NCI-H2171 (cell line): Measurements from ENCODE around the gene RAB11FIP4.

Experiments
- DNase-seq: peaks from one replicate; lab custom pipeline; 2025; lab: John Stamatoyannopoulos, UW

RAB11FIP4 gene

DNA sequence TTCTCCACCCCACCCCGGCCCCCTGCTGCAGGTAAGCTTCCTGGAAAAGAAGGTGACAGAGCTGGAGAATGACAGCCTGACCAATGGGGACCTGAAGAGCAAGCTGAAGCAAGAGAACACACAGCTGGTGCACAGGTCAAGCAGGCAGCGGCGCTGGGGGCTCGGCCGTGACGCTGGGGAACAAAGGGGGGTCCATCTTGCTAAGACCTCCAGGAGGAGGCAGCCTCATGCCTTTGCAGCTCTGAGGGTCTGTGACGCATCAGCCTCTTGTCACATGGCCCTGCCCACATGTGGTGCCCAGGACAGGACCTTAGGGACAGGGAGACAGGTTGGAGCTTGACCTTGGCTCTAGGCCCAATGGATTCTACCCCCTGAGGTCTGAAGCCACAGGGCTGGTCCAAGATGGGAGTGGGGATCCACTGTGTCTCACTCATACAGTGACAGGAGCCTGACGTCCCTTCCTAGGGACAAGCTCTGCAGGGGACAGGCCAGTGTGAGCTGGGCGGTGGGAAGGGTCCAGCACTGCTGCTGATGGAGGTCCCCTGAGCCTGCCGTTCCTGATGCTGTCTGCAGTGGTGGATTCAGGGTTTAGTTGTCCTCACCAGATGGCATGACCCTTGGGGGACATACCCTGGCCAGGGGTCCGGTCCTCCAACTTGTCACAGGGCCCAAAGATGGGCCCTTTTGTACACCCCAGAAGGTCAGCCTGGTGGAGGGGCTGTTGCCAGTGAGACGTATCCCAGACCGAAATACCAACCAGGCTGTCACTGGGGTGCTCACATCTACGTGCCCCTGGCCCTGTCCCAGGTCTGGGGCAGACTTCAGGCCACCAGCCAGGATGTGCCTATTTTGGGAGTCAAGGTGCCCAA lies 132.6 kb downstream of the RAB11FIP4 start:
- no peak for DNase-seq

DNA sequence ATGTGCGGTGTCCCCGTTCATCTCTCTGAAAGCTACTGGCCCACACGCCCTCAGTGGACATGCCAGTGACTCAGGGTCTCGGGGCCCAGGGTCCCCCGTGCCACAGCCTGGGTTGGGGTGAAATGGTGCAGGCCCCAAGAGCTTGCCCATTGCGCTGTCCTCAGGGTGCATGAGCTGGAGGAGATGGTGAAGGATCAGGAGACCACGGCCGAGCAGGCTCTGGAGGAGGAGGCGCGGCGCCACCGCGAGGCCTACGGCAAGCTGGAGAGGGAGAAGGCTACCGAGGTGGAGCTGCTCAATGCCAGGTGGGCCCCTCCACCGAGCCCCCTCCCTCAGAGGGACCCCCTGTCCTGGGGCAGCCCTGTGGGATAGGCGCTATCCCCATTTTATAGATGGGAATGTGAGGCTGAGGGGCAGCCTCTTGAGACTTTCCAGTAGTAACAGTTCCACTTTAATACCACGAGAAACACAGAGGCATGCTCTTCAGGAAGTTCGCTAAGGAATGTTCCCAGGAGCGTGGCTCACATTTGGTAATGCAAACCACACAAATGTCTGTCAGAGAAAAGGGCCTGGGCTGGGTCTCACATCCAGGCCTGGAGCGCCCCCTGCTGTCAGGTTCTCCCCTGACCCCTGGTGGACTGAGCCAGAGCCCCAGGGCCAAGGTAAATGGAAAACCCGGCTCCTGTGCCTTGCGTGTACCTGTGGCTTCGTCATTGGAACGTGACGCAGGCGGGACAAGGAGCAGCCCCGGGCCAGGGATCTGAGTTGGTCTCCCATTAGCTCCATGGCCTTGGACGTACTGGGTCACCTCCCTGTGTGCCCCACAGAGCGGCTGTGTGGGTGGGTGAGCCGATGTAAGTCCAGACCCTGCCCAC lies 133.7 kb downstream of the RAB11FIP4 start:
- DNase-seq: peak; percentile 60

DNA sequence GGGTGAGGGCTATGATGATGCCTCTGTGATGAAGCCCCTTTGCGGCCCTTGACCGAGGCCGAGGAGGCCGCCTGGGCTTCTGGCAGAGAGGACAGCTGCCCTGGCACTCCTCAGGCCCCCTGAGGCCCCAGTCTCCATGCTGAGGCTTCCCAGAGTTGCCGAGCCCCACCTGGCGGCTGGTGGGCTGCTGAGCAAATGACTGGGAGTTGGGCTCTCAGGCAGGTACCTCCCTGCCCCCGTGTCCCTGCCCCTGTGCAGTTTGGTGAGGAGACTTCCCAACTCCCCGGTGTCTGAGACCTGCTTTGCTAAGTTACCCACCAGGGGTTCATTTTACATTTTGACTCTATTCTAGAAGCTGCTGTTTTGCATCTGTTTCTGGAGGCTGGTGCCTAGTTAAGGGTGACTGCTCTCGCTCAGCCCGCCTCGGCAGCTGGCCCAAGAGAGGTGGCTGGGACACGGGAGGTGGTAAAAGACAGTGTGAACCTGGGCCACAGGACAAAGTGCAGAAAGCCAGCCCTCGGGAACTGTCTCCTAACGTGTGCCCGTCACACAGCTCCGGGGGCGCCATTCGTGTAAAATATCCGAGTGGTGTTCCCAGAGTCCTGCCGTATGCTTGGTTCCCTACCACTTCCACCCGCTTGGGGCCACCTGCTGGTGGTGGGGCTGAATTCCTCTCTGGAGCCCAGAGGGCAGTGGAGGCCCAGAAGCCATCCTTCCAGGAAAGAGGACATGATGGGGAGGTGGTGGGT lies 134.5 kb downstream of the RAB11FIP4 start:
- no peak for DNase-seq

- no peak for DNase-seq
Measured at GRCh38 chr17:31527606-31528005, 136.1 kb downstream of the RAB11FIP4 start.

- DNase-seq: no peak
Measured at GRCh38 chr17:31528291-31528874, 136.9 kb downstream of the RAB11FIP4 start.

DNA sequence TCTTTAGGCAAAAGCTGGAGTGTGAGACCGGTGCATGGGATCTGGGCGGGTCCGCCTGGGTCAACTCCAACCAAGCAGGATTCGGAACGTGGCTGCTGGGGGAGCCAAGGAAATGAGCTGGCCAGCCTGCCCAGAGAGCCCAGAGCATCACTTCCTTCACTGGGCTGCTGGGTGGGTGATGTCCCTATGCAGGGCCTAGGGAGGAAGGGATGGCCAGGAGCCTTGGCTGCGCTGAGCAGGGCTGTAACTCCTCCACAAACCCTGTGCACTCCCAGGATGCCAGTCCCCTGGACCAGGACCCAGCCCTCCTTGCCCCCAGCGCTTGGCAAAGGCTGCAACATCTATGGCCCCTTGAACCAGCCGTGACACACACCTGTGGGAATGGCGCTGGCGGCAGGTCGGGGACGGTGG lies 138.4 kb downstream of the RAB11FIP4 start:
- no peak for DNase-seq

DNA sequence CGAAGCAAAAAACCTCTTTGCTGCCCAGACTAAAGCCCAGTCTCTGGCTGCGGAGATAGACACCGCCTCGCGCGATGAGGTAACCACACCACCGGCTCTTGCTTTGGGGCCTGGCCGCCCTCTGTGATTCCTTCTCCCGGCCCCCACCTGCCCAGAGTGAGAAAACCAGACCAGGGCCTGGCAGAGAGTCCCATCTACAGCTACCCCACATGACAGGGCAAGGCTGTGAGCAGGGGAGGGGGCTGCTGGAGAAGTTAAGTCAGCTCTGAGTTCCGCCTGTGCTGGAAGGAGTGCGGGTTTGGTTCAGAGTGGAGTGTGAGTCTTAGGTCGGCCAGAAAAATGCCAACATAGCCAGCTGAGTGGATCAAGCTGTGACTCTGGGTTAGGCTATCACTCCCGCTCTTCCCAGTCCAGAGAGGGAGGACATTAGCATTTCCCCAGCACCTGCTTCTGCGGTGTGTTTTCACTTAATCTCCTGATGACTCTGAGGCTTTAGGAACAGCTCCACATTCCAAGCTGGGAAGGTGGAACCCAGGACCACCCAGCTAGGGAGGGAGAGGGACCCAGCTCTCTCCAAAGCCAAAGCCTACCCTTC lies 139.0 kb downstream of the RAB11FIP4 start:
- DNase-seq: no peak

DNA sequence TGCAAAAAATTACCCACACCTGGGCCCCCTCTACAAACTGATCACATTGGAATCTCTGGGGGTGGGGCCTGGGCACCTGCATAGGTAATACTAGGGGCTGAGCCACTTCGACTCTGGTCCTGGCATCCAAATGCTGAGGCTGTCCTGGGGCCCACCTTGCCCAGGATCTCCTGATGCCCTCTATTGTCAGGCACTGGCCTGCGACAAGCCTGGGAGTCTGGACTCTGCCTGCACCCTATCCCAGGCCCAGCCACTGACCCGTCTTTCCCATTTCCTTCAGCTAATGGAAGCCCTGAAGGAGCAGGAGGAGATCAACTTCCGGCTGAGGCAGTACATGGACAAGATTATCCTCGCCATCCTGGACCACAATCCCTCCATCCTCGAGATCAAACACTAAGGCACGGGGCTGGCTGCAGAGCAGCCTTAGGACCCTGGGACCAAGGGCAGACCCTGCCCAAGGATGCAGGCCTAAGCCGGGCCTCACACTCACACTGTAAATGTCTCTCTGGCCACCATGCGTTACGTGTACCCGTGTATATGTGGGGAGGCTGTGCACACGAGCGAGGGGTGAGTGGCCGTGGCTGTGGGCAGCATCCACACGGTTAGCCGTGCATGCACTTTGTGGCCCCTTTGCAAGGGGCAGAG lies 140.0 kb downstream of the RAB11FIP4 start:
- DNase-seq: no peak

- DNase-seq: peak; percentile 35
Measured at GRCh38 chr17:31532081-31532480, 140.6 kb downstream of the RAB11FIP4 start.

DNA sequence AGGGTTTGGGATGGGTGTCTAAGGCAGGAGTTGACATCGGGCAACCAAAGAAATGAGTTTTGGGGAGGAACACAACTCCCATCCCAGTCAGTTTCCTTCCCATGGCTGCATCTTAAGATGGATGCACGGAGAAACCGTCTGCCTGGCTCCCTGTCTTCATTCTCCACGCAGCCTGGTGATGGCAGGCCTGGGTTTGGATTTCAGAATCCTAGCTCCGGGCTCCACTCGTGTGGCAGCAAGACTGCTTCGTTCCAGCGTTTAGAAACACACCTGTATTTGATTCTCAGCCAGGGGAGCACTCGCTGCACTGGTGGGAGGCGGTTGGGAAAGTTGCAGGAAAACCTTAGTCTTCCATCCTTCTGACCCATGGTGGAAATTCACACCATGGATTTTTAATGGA lies 141.1 kb downstream of the RAB11FIP4 start:
- DNase-seq: no peak

DNA sequence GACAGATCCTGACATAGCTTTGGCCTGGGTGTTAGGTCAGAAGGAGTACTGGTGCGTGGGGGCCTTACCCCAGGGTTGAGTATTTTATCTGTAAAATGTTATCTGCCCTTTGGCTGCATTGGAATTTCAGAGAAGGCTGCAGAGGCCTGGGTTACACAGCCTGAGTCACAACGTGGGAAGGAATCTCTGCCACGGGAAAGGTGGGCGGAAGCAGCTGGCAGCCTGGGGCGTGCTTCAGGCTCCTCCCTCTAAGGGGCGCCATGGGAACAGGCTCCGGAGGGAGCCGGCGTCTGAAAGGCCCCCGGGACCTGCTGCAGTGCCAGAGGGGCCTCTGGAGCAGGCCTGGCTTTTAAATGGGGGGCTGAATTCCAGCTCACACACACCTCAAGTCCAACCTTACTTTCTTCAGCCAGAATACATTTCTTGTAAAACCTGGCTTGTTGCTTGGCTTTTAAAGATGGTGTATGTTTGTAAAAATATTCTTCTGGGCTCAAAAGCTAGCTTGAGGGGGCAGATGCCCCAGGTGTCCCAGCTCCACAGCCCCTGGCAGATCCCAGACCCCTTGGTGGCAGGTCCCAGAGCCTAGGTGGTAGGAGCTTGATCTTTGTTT lies 142.2 kb downstream of the RAB11FIP4 start:
- DNase-seq: peak; percentile 19

GRCh38 chr17:31534223-31534888 lies 142.9 kb downstream of the RAB11FIP4 start:
- no peak for DNase-seq

GRCh38 chr17:31535581-31535981 lies 144.1 kb downstream of the RAB11FIP4 start:
- peak; percentile 62 for DNase-seq

- no peak for DNase-seq
Measured at GRCh38 chr17:31536451-31536850, 145.0 kb downstream of the RAB11FIP4 start.

GRCh38 chr17:31537565-31538011 lies 146.1 kb downstream of the RAB11FIP4 start:
- no peak for DNase-seq

DNA sequence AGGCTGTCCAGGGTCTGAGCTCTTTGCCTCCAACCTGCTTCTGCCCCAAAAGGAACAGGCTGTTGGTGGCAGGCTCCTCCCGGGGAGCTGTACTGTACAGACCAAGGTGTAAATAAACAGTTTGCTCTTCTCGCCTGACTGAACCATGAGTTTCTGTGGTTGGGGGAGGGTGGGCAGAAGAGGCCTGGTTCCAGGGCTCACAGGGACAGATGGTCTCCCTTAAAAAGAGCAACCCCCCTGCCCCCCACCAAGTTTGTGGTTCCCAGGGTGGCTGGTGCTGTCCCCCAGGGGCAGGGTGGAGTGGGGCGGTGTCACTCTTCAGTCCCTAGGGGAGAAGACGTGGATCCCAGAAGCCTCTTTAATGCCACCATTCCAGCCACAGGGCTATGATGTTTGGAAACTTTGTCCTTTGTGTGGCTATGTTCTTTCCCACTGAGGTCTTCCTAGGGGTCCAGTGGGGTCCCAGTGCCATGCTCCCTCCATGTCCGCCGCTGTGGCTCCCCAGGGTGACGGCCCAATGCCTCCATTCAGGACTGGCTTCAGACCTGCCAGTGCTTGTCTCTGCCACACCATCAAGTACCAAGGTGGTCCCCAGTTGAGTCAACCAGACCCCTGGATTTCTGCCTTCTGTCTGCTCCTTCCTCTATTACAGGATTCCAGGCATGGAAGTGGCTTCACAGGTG lies 146.7 kb downstream of the RAB11FIP4 start:
- peak; percentile 77 for DNase-seq

DNA sequence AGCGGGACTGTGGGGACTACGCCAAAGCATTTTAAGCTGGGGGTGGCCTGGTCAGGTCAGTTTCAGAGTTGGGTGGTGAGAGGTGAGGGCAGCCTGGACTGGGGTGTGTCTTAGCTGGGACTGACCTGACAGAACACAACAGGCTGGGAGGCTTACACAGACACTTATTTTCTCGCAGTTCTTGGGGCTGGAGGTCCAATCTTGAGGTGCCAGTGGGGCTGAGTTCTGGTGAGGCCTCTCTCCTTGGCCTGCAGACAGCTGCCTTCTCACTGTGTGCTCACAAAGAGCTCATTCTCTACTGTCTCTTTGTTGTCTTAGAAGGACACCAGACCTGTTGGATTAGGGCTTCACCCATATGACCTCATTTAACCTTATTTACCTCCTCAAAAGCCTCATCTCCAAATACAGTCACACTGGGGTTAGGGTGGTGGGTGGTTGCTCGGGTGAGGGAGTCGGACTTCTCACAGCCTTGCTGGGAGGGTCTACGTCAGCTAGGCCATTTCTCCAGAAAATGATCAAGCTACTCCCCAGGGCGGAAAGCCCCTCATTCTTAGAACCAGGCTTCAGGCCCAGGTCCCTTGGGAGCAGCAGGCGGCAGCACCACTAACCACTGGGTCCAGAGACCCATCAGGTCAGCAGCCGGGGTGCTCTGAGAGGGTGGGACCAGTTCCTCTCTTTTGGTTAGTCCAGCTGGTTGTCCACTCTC lies 149.3 kb downstream of the RAB11FIP4 start:
- no peak for DNase-seq

- DNase-seq: peak; percentile 17
Measured at GRCh38 chr17:31541559-31541958, 150.1 kb downstream of the RAB11FIP4 start.

GRCh38 chr17:31544186-31544585 lies 152.7 kb downstream of the RAB11FIP4 start:
- peak; percentile 12 for DNase-seq
